ENCODE measurements around the gene KCNH1.

KCNH1 gene

GRCh38 chr1:210992837-210993236 is 141.1 kb downstream of the KCNH1 start:
- no peak for DNase-seq

- no peak for DNase-seq
Measured at GRCh38 chr1:210989905-210990304, 144.0 kb downstream of the KCNH1 start.

- DNase-seq, result no peak
Measured at GRCh38 chr1:210981490-210981889, 152.5 kb downstream of the KCNH1 start.

GRCh38 chr1:210980082-210980481 is 153.9 kb downstream of the KCNH1 start:
- no peak for DNase-seq

- no peak for DNase-seq
Measured at GRCh38 chr1:210978974-210979354, 155.0 kb downstream of the KCNH1 start.

- no peak for DNase-seq
Measured at GRCh38 chr1:210978316-210978973, 155.5 kb downstream of the KCNH1 start.

GRCh38 chr1:210951279-210951678 is 182.7 kb downstream of the KCNH1 start:
- no peak for DNase-seq

- DNase-seq, result peak; percentile 27
Measured at GRCh38 chr1:210949940-210950546, 183.9 kb downstream of the KCNH1 start.

GRCh38 chr1:210949489-210949888 is 184.5 kb downstream of the KCNH1 start:
- DNase-seq, result no peak

GRCh38 chr1:210949039-210949438 is 184.9 kb downstream of the KCNH1 start:
- DNase-seq, result no peak

- DNase-seq, result no peak
Measured at GRCh38 chr1:210944252-210944651, 189.7 kb downstream of the KCNH1 start.

GRCh38 chr1:210942513-210942912 is 191.4 kb downstream of the KCNH1 start:
- DNase-seq, result no peak

- DNase-seq, result no peak
Measured at GRCh38 chr1:210940081-210940617, 193.8 kb downstream of the KCNH1 start.

- no peak for DNase-seq
Measured at GRCh38 chr1:210938416-210938925, 195.5 kb downstream of the KCNH1 start.

GRCh38 chr1:210937846-210938245 is 196.1 kb downstream of the KCNH1 start:
- DNase-seq, result no peak

- DNase-seq, result no peak
Measured at GRCh38 chr1:210935905-210936304, 198.0 kb downstream of the KCNH1 start.

- DNase-seq, result no peak
Measured at GRCh38 chr1:210932104-210932503, 201.8 kb downstream of the KCNH1 start.

GRCh38 chr1:210922666-210923065 is 211.3 kb downstream of the KCNH1 start:
- no peak for DNase-seq

GRCh38 chr1:210920716-210921694 is 212.9 kb downstream of the KCNH1 start:
- DNase-seq, result no peak

- no peak for DNase-seq
Measured at GRCh38 chr1:210920258-210920657, 213.7 kb downstream of the KCNH1 start.

- no peak for DNase-seq
Measured at GRCh38 chr1:210918893-210919292, 215.1 kb downstream of the KCNH1 start.

GRCh38 chr1:210917560-210918169 is 216.3 kb downstream of the KCNH1 start:
- DNase-seq, result no peak

GRCh38 chr1:210916548-210916947 is 217.4 kb downstream of the KCNH1 start:
- no peak for DNase-seq

All from CD4-positive, alpha-beta T cell treated with Interleukin-4 for 4 hours (primary cell).